HepG2 (cell line): ENCODE data around the gene KLHL17. TPM values are rescaled to one million over a fixed set of nuclear protein-coding genes. Genes with fewer than 3 reads are reported as not detected.

Experiments
- NR2F1 ChIP-seq, 2 experiments: fragments of 450-650 bp in 1 of 2; formaldehyde crosslinking in 1 of 2; IDR thresholded peaks; 2 replicates each; pipeline versions ENCODE4 v1.5.0 to v1.6.1; 2016 to 2020; ENCODE audit warnings: mild to moderate bottlenecking in 1 of 2, missing compliant biosample characterization in 1 of 2, missing genetic modification reagents in 1 of 2, moderate library complexity in 1 of 2
- POLR2A ChIP-seq, 2 experiments: IDR thresholded peaks; 2 replicates each; pipeline ENCODE4 v1.6.1; 2011; ENCODE audit warnings: low read depth in 2 of 2, low read length in 2 of 2, mild to moderate bottlenecking in 1 of 2, moderate library complexity in 1 of 2; ENCODE audit not compliant: insufficient read depth in 1 of 2
- ZMYM2 ChIP-seq: sonication (generic); formaldehyde crosslinking; IDR thresholded peaks from 2 replicates; pipeline ENCODE4 v1.8.0; 2022; ENCODE audit warnings: mild to moderate bottlenecking, missing genetic modification reagents
- ZNF329 ChIP-seq: sonication (generic); formaldehyde crosslinking; IDR thresholded peaks from 2 replicates; pipeline ENCODE4 v1.9.0; 2021; ENCODE audit warnings: low read depth, mild to moderate bottlenecking, missing genetic modification reagents
- polyA plus RNA-seq, 8 experiments: library from polyadenylated mRNA; depleted of rRNA in 3 of 8; stranded (reverse) in 7 of 8; unstranded in 1 of 8; fragments of >200 nt; fragmentation: Illumina TruSeq in 4 of 8; extraction: Trizol in 4 of 8; gene quantifications; 2 replicates each; pipeline versions ENCODE4 v1.2.1 to v1.2.3, GENCODE V29; 2011 to 2016; ENCODE audit warnings: low read depth in 4 of 8, missing spikeins in 1 of 8, mixed read lengths in 1 of 8; ENCODE audit not compliant: insufficient read depth in 1 of 8
- total RNA-seq, 5 experiments: library from RNA; depleted of rRNA; stranded (reverse); fragments of >200 nt; fragmentation: Illumina TruSeq; extraction: Trizol; gene quantifications; 2 replicates each; pipeline ENCODE4 v1.2.3, GENCODE V29; 2016; ENCODE audit warnings: low read depth in 1 of 5
- TF ChIP-seq, protein P1 (sequence below): sonication (generic); formaldehyde crosslinking; IDR thresholded peaks from 2 replicates; pipeline ENCODE4 v1.5.0; 2020; ENCODE audit warnings: mild to moderate bottlenecking, missing genetic modification reagents, borderline replicate concordance
- TF ChIP-seq, protein P2 (sequence below): sonication (generic); formaldehyde crosslinking; IDR thresholded peaks from 2 replicates; pipeline ENCODE4 v1.8.0; 2022; ENCODE audit warnings: mild to moderate bottlenecking, missing genetic modification reagents, moderate library complexity
- TF ChIP-seq, protein P3 (sequence below): IDR thresholded peaks from 2 replicates; pipeline ENCODE4 v1.6.1; 2012; ENCODE audit warnings: inconsistent platforms
- TF ChIP-seq, protein P4 (sequence below): sonication (generic); formaldehyde crosslinking; IDR thresholded peaks from 2 replicates; pipeline ENCODE4 v1.5.0; 2020; ENCODE audit warnings: mild to moderate bottlenecking, missing genetic modification reagents
- TF ChIP-seq, protein P5 (sequence below): sonication (generic); formaldehyde crosslinking; IDR thresholded peaks from 2 replicates; pipeline ENCODE4 v1.4.0; 2020; ENCODE audit warnings: missing genetic modification reagents
- TF ChIP-seq, protein P6 (sequence below): sonication (generic); formaldehyde crosslinking; IDR thresholded peaks from 2 replicates; pipeline ENCODE4 v1.8.0; 2022; ENCODE audit warnings: mild to moderate bottlenecking, missing genetic modification reagents
- TF ChIP-seq, protein P7 (sequence below): sonication (generic); formaldehyde crosslinking; IDR thresholded peaks from 2 replicates; pipeline ENCODE4 v1.8.0; 2022; ENCODE audit warnings: low read depth, missing genetic modification reagents
- TF ChIP-seq, protein P8 (sequence below): IDR thresholded peaks from 2 replicates; pipeline ENCODE4 v1.6.1; 2016; ENCODE audit warnings: low read depth, borderline replicate concordance

The KLHL17 gene
- total and polyA plus RNA-seq, 2 of the 13 experiments (the other 11 are each of a cell fraction or from before 2014, with no cell fraction given): 9.3 to 24.7 TPM

DNA sequence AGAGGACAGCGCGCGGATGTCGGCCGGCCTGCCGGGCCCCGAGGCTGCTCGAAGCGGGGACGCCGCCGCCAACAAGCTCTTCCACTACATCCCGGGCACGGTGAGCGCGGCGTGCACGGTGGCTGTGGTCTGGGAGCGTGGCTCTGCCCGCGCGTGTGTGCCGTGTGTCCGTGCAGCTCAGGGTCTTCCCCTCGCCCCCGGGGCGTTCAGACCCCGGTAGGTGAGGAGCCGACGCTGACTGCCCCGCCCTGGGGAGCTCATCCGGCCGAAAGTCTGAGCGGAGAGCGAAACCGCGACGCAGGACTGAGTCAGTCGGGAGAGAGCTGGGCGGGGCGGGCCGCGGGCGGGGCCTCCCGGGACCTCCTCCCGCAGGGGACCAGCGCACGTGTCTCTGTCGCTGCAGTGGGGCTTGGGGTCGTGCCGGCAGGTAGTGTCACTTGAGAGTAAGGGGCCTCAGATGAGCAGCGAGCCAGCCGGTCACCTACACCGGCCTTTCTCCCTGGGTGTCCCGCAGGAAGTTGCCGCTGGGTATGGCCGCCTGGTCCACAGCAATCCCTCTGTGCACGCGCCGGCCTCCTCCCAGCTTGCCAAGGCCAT is 6.4 kb downstream of the KLHL17 start (continued):
- TF ChIP-seq, protein P1, sequence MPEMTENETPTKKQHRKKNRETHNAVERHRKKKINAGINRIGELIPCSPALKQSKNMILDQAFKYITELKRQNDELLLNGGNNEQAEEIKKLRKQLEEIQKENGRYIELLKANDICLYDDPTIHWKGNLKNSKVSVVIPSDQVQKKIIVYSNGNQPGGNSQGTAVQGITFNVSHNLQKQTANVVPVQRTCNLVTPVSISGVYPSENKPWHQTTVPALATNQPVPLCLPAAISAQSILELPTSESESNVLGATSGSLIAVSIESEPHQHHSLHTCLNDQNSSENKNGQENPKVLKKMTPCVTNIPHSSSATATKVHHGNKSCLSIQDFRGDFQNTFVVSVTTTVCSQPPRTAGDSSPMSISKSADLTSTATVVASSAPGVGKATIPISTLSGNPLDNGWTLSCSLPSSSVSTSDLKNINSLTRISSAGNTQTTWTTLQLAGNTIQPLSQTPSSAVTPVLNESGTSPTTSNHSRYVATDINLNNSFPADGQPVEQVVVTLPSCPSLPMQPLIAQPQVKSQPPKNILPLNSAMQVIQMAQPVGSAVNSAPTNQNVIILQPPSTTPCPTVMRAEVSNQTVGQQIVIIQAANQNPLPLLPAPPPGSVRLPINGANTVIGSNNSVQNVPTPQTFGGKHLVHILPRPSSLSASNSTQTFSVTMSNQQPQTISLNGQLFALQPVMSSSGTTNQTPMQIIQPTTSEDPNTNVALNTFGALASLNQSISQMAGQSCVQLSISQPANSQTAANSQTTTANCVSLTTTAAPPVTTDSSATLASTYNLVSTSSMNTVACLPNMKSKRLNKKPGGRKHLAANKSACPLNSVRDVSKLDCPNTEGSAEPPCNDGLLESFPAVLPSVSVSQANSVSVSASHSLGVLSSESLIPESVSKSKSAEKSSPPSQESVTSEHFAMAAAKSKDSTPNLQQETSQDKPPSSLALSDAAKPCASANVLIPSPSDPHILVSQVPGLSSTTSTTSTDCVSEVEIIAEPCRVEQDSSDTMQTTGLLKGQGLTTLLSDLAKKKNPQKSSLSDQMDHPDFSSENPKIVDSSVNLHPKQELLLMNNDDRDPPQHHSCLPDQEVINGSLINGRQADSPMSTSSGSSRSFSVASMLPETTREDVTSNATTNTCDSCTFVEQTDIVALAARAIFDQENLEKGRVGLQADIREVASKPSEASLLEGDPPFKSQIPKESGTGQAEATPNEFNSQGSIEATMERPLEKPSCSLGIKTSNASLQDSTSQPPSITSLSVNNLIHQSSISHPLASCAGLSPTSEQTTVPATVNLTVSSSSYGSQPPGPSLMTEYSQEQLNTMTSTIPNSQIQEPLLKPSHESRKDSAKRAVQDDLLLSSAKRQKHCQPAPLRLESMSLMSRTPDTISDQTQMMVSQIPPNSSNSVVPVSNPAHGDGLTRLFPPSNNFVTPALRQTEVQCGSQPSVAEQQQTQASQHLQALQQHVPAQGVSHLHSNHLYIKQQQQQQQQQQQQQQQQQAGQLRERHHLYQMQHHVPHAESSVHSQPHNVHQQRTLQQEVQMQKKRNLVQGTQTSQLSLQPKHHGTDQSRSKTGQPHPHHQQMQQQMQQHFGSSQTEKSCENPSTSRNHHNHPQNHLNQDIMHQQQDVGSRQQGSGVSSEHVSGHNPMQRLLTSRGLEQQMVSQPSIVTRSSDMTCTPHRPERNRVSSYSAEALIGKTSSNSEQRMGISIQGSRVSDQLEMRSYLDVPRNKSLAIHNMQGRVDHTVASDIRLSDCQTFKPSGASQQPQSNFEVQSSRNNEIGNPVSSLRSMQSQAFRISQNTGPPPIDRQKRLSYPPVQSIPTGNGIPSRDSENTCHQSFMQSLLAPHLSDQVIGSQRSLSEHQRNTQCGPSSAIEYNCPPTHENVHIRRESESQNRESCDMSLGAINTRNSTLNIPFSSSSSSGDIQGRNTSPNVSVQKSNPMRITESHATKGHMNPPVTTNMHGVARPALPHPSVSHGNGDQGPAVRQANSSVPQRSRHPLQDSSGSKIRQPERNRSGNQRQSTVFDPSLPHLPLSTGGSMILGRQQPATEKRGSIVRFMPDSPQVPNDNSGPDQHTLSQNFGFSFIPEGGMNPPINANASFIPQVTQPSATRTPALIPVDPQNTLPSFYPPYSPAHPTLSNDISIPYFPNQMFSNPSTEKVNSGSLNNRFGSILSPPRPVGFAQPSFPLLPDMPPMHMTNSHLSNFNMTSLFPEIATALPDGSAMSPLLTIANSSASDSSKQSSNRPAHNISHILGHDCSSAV: no peak; the same call in 1 of the 2 replicates
- TF ChIP-seq, protein P2, sequence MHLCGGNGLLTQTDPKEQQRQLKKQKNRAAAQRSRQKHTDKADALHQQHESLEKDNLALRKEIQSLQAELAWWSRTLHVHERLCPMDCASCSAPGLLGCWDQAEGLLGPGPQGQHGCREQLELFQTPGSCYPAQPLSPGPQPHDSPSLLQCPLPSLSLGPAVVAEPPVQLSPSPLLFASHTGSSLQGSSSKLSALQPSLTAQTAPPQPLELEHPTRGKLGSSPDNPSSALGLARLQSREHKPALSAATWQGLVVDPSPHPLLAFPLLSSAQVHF (CRISPR knock-in tag): no peak
- TF ChIP-seq ZMYM2 (CRISPR knock-in tag): 0 out of 2 replicates have a peak, but pooled peaks have one; percentile 17
- TF ChIP-seq, protein P3, sequence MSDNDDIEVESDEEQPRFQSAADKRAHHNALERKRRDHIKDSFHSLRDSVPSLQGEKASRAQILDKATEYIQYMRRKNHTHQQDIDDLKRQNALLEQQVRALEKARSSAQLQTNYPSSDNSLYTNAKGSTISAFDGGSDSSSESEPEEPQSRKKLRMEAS: peak; percentile 66; the same call in 1 of the 2 replicates
- TF ChIP-seq NR2F1 (CRISPR knock-in tag; IDR thresholded peaks at IDR 0.05): no peak
- TF ChIP-seq ZNF329 (CRISPR knock-in tag): no peak
- TF ChIP-seq, protein P4, sequence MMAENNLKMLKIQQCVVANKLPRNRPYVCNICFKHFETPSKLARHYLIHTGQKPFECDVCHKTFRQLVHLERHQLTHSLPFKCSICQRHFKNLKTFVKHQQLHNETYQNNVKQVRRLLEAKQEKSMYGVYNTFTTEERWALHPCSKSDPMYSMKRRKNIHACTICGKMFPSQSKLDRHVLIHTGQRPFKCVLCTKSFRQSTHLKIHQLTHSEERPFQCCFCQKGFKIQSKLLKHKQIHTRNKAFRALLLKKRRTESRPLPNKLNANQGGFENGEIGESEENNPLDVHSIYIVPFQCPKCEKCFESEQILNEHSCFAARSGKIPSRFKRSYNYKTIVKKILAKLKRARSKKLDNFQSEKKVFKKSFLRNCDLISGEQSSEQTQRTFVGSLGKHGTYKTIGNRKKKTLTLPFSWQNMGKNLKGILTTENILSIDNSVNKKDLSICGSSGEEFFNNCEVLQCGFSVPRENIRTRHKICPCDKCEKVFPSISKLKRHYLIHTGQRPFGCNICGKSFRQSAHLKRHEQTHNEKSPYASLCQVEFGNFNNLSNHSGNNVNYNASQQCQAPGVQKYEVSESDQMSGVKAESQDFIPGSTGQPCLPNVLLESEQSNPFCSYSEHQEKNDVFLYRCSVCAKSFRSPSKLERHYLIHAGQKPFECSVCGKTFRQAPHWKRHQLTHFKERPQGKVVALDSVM: no peak
- TF ChIP-seq, protein P5, sequence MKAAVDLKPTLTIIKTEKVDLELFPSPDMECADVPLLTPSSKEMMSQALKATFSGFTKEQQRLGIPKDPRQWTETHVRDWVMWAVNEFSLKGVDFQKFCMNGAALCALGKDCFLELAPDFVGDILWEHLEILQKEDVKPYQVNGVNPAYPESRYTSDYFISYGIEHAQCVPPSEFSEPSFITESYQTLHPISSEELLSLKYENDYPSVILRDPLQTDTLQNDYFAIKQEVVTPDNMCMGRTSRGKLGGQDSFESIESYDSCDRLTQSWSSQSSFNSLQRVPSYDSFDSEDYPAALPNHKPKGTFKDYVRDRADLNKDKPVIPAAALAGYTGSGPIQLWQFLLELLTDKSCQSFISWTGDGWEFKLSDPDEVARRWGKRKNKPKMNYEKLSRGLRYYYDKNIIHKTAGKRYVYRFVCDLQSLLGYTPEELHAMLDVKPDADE: no peak
- TF ChIP-seq, protein P6, sequence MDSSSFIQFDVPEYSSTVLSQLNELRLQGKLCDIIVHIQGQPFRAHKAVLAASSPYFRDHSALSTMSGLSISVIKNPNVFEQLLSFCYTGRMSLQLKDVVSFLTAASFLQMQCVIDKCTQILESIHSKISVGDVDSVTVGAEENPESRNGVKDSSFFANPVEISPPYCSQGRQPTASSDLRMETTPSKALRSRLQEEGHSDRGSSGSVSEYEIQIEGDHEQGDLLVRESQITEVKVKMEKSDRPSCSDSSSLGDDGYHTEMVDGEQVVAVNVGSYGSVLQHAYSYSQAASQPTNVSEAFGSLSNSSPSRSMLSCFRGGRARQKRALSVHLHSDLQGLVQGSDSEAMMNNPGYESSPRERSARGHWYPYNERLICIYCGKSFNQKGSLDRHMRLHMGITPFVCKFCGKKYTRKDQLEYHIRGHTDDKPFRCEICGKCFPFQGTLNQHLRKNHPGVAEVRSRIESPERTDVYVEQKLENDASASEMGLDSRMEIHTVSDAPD (CRISPR knock-in tag): no peak
- TF ChIP-seq, protein P7, sequence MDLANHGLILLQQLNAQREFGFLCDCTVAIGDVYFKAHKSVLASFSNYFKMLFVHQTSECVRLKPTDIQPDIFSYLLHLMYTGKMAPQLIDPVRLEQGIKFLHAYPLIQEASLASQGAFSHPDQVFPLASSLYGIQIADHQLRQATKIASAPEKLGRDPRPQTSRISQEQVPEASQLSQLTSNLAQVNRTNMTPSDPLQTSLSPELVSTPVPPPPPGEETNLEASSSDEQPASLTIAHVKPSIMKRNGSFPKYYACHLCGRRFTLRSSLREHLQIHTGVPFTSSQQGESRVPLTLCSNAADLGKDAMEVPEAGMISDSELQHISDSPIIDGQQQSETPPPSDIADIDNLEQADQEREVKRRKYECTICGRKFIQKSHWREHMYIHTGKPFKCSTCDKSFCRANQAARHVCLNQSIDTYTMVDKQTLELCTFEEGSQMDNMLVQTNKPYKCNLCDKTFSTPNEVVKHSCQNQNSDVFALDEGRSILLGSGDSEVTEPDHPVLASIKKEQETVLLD (CRISPR knock-in tag): peak; percentile 51; the same call in 1 of the 2 replicates
- no peak for TF ChIP-seq POLR2A (IDR thresholded peaks at IDR 0.05; ENCODE audit: insufficient read depth in 1 of 2, low read depth in 2 of 2, low read length in 2 of 2)
- TF ChIP-seq, protein P8, sequence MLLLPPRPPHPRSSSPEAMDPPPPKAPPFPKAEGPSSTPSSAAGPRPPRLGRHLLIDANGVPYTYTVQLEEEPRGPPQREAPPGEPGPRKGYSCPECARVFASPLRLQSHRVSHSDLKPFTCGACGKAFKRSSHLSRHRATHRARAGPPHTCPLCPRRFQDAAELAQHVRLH (CRISPR knock-in tag): no peak; the same call in 1 of the 2 replicates
